ENCODE data around the gene GPR146. TPM values are rescaled to one million over a fixed set of nuclear protein-coding genes. Genes with fewer than 3 reads are reported as not detected.
"Not testable (repeated sequence)": the region's sequence is repeated elsewhere in the genome, so short reads cannot be mapped to it uniquely, and the experiment has no call there.

Gene GPR146
- total RNA-seq, 1 experiment from 2014 or later = 2.9 TPM

GRCh38 chr7:1032536-1033181 lies 11.7 kb upstream of the GPR146 start:
- in situ Hi-C loops (cut with HindIII; ENCODE audit: low pct_unique_long_range_greater_than_20kb, low sequenced_read_pairs) = no loop called here
- POLR2A ChIA-PET = no interaction called here

GRCh38 chr7:1033546-1034145 lies 10.7 kb upstream of the GPR146 start:
- no peak for ATAC-seq
- DNase-seq (ENCODE audit: low read depth, low spot score) = no peak
- Histone ChIP-seq H3K36me3 (ENCODE audit: control insufficient read depth, insufficient read depth, low read length) (no peaks in the 10 kb centered on the region), H3K27ac (ENCODE audit: low read length) (no peak overlapping the region), H3K27me3 (ENCODE audit: control insufficient read depth, insufficient read depth, low read length) (no peaks in the 10 kb centered on the region), H3K9me3 (ENCODE audit: control insufficient read depth, insufficient read depth, low read depth, low read length) (no peaks in the 10 kb centered on the region), H3K4me3 (ENCODE audit: low read depth in 2 of 2, low read length in 2 of 2) (no peak overlapping the region), H3K4me1 (ENCODE audit: control insufficient read depth, insufficient read depth, low read length) (peaks cover 12% of the 10 kb centered on the region)
- intact Hi-C loops (cut with micrococcal nuclease; ENCODE audit: unreplicated experiment) (no loop called here), in situ Hi-C loops (cut with HindIII; ENCODE audit: low pct_unique_long_range_greater_than_20kb, low sequenced_read_pairs) (no loop called here)
- ChIA-PET CTCF (no interaction called here), POLR2A (interaction anchor here (0.6 kb wide), 1 partner anchor 193 kb away, joined by 3 read pairs; no protein-coding TSS in a partner anchor)
- TF ChIP-seq TCF7L2 (IDR thresholded peaks at IDR 0.05; ENCODE audit: low read depth, low read length) (no peak), REST (IDR thresholded peaks at IDR 0.05; ENCODE audit: insufficient read depth in 1 of 2, low read depth in 2 of 2, low read length in 1 of 2) (no peak), POLR2AphosphoS5 (IDR thresholded peaks at IDR 0.05; ENCODE audit: low read depth, low read length) (no peak), CTCF (IDR thresholded peaks at IDR 0.05) (no peak), SIN3A (IDR thresholded peaks at IDR 0.05; ENCODE audit: borderline replicate concordance, insufficient read depth, low read depth, low read length) (no peak)
- no TSS peak for BruUV-seq (replicated peaks)

More at GRCh38 chr7:1032536-1033181, 11.7 kb upstream of the GPR146 start:
- Histone ChIP-seq H3K36me3 (ENCODE audit: control insufficient read depth, insufficient read depth, low read length) (no peaks in the 10 kb centered on the region), H3K4me1 (ENCODE audit: control insufficient read depth, insufficient read depth, low read length) (peaks cover 13% of the 10 kb centered on the region), H3K27ac (ENCODE audit: low read length) (no peak overlapping the region), H3K4me3 (ENCODE audit: low read depth in 2 of 2, low read length in 2 of 2) (no peak overlapping the region), H3K27me3 (ENCODE audit: control insufficient read depth, insufficient read depth, low read length) (no peaks in the 10 kb centered on the region), H3K9me3 (ENCODE audit: control insufficient read depth, insufficient read depth, low read depth, low read length) (no peaks in the 10 kb centered on the region)
- intact Hi-C loops (cut with micrococcal nuclease; ENCODE audit: unreplicated experiment) = no loop called here
- no peak for TF ChIP-seq POLR2AphosphoS5 (IDR thresholded peaks at IDR 0.05; ENCODE audit: low read depth, low read length)
- TF ChIP-seq REST (IDR thresholded peaks at IDR 0.05; ENCODE audit: insufficient read depth in 1 of 2, low read depth in 2 of 2, low read length in 1 of 2) = no peak
- TF ChIP-seq CTCF (IDR thresholded peaks at IDR 0.05) = no peak
- no peak for TF ChIP-seq TCF7L2 (IDR thresholded peaks at IDR 0.05; ENCODE audit: low read depth, low read length)
- ATAC-seq = no peak
- BruUV-seq (replicated peaks) = no TSS peak
- CTCF ChIA-PET = no interaction called here
- no peak for DNase-seq (ENCODE audit: low read depth, low spot score)

GRCh38 chr7:1034769-1035168 lies 9.6 kb upstream of the GPR146 start:
- DNase-seq (ENCODE audit: low read depth, low spot score); H3K4me1 ChIP-seq (ENCODE audit: control insufficient read depth, insufficient read depth, low read length); H3K27ac ChIP-seq (ENCODE audit: low read length); H3K27me3 ChIP-seq (ENCODE audit: control insufficient read depth, insufficient read depth, low read length); CTCF ChIA-PET; in situ Hi-C loops (cut with HindIII; ENCODE audit: low pct_unique_long_range_greater_than_20kb, low sequenced_read_pairs); intact Hi-C loops (cut with micrococcal nuclease; ENCODE audit: unreplicated experiment); H3K9me3 ChIP-seq (ENCODE audit: control insufficient read depth, insufficient read depth, low read depth, low read length); H3K36me3 ChIP-seq (ENCODE audit: control insufficient read depth, insufficient read depth, low read length); POLR2A ChIA-PET; ATAC-seq; H3K4me3 ChIP-seq (ENCODE audit: low read depth in 2 of 2, low read length in 2 of 2): not testable (repeated sequence)
- BruUV-seq (replicated peaks) = TSS peak; percentile 77

Data from Panc1 (cell line).